GM12878 (cell line): ENCODE results near the gene HECTD4. TPM values are rescaled to one million over a fixed set of nuclear protein-coding genes. Genes with fewer than 3 reads are reported as not detected.
A peak's percentile ranks its signal among the peaks of the same experiment; 100 is the strongest.

Experiments used
- ATAC-seq: fragments of 200-7000 bp; cut with Tn5 transposase; 3 replicates; pipeline ENCODE4 v1.9.1; 2020; ENCODE audit warnings: mild to moderate bottlenecking, moderate library complexity
- BruUV-seq: library from RNA; stranded (reverse); fragments of 400-500 nt; replicated peaks from 2 replicates; lab custom pipeline; 2021; lab: Mats Ljungman, UMichigan
- CTCF ChIA-PET: fragments of 300-600 bp; sonication (Branson Sonifier 250); formaldehyde crosslinking; extraction: SDS; loops from one replicate; lab custom pipeline; 2021; ENCODE audit warnings: inconsistent platforms; lab: Yijun Ruan, JAX
- POLR2A ChIA-PET: fragments of 350-600 bp; formaldehyde crosslinking; extraction: SDS; loops from one replicate; lab custom pipeline; 2021; ENCODE audit warnings: inconsistent platforms; lab: Charles Lee
- RAD21 ChIA-PET: fragments of 300-600 bp; sonication (Branson Sonifier 250); formaldehyde crosslinking; loops from one replicate; lab custom pipeline; 2023; ENCODE audit warnings: antibody characterized with exemption; ENCODE audit not compliant: unreplicated experiment; lab: Charles Lee
- SMC1A ChIA-PET: fragments of 300-600 bp; sonication (Branson Sonifier 250); formaldehyde crosslinking; loops from one replicate; lab custom pipeline; 2023; ENCODE audit not compliant: unreplicated experiment, uncharacterized antibody; lab: Charles Lee
- DNase-seq: peaks from one replicate; pipeline ENCODE4 v3.0.0-alpha.2; 2011; ENCODE audit warnings: low read depth, low spot score
- FAIRE-seq: peaks from 3 replicates; lab custom pipeline; 2011; peaks lifted over from hg19 to GRCh38; lab: Jason Lieb, UNC
- H2AFZ ChIP-seq: 2 replicates; pipeline ENCODE4 v1.6.0; 2011; ENCODE audit warnings: low read depth, low read length, control low read depth; ENCODE audit not compliant: control insufficient read depth
- H3K27ac ChIP-seq: 2 replicates; pipeline ENCODE4 v1.5.1; 2011; ENCODE audit warnings: control low read depth; ENCODE audit not compliant: control insufficient read depth, insufficient read depth
- H3K27me3 ChIP-seq, 2 experiments: replicated peaks in 1 of 2; 2 replicates each; pipeline versions ENCODE4 v1.6.0 to v1.6.1; 2011; ENCODE audit warnings: low read length in 1 of 2; ENCODE audit not compliant: control insufficient read depth in 2 of 2, insufficient read depth in 2 of 2
- H3K36me3 ChIP-seq, 2 experiments: 2 replicates each; pipeline ENCODE4 v1.5.1; 2011; ENCODE audit warnings: low read length in 1 of 2; ENCODE audit not compliant: control insufficient read depth in 2 of 2, insufficient read depth in 2 of 2
- H3K4me1 ChIP-seq: 2 replicates; pipeline ENCODE4 v1.6.1; 2011; ENCODE audit warnings: mild to moderate bottlenecking, low read length, moderate library complexity, mixed read lengths; ENCODE audit not compliant: control insufficient read depth, insufficient read depth
- H3K4me2 ChIP-seq: 2 replicates; pipeline ENCODE4 v1.6.0; 2011; ENCODE audit warnings: control low read depth; ENCODE audit not compliant: control insufficient read depth, insufficient read depth
- H3K4me3 ChIP-seq: fragments of 200-600 bp; sonication (generic); 2 replicates; pipeline ENCODE4 v1.5.1; 2016
- H3K79me2 ChIP-seq: 2 replicates; pipeline ENCODE4 v1.6.0; 2011; ENCODE audit warnings: low read length; ENCODE audit not compliant: control insufficient read depth, insufficient read depth
- H3K9ac ChIP-seq: 2 replicates; pipeline ENCODE4 v1.8.0; 2011; ENCODE audit warnings: low read length, control low read depth, mixed read lengths; ENCODE audit not compliant: control insufficient read depth, insufficient read depth
- H3K9me3 ChIP-seq: replicated peaks from 3 replicates; pipeline ENCODE4 v1.5.1; 2011; ENCODE audit warnings: mild to moderate bottlenecking, low read length; ENCODE audit not compliant: control insufficient read depth, insufficient read depth
- H4K20me1 ChIP-seq: 2 replicates; pipeline ENCODE4 v1.6.0; 2011; ENCODE audit not compliant: control insufficient read depth, insufficient read depth
- BHLHE40 ChIP-seq, 2 experiments: fragments of 450-650 bp in 1 of 2; IDR thresholded peaks; 2 replicates each; pipeline ENCODE4 v1.6.1; 2011 to 2017; ENCODE audit warnings: low read depth in 2 of 2, borderline replicate concordance in 1 of 2, improper control_type of control experiment in 1 of 2, low read length in 1 of 2, mild to moderate bottlenecking in 1 of 2
- CBFB ChIP-seq: IDR thresholded peaks from 2 replicates; pipeline ENCODE4 v1.6.1; 2016; ENCODE audit warnings: antibody characterized with exemption, low read depth
- E4F1 ChIP-seq: fragments of 450-650 bp; IDR thresholded peaks from 2 replicates; pipeline ENCODE4 v1.6.1; 2018; ENCODE audit warnings: borderline replicate concordance, mild to moderate bottlenecking; ENCODE audit not compliant: partially characterized antibody
- HCFC1 ChIP-seq: fragments of 150-350 bp; IDR thresholded peaks from 2 replicates; pipeline ENCODE4 v1.6.1; 2014; ENCODE audit warnings: low read length
- HDGF ChIP-seq: fragments of 450-650 bp; IDR thresholded peaks from 2 replicates; pipeline ENCODE4 v1.6.1; 2016; ENCODE audit warnings: antibody characterized with exemption
- HSF1 ChIP-seq: fragments of 150-350 bp; IDR thresholded peaks from 2 replicates; pipeline ENCODE4 v1.6.1; 2014; ENCODE audit warnings: mild to moderate bottlenecking, low read depth, low read length
- IKZF1 ChIP-seq: fragments of 450-650 bp; conservative IDR thresholded peaks from 2 replicates; pipeline ENCODE4 v1.6.1; 2017; ENCODE audit warnings: antibody characterized with exemption, mild to moderate bottlenecking
- MTA2 ChIP-seq: fragments of 450-650 bp; IDR thresholded peaks from 2 replicates; pipeline ENCODE4 v1.6.1; 2016; ENCODE audit warnings: low read depth, mild to moderate bottlenecking, moderate library complexity
- NBN ChIP-seq: fragments of 450-650 bp; IDR thresholded peaks from 2 replicates; pipeline ENCODE4 v1.6.1; 2016
- NR2C2 ChIP-seq: IDR thresholded peaks from 2 replicates; pipeline ENCODE4 v1.6.1; 2011; ENCODE audit warnings: borderline replicate concordance, low read depth; ENCODE audit not compliant: control insufficient read depth, insufficient read length
- NR2F1 ChIP-seq: fragments of 450-650 bp; conservative IDR thresholded peaks from 2 replicates; pipeline ENCODE4 v1.6.1; 2017; ENCODE audit warnings: mild to moderate bottlenecking
- NRF1 ChIP-seq: conservative IDR thresholded peaks from 2 replicates; pipeline ENCODE4 v1.6.1; 2011; ENCODE audit warnings: mild to moderate bottlenecking, low read depth, low read length, improper control_type of control experiment
- RAD21 ChIP-seq: IDR thresholded peaks from 2 replicates; pipeline ENCODE4 v1.6.1; 2011; ENCODE audit warnings: mild to moderate bottlenecking, low read depth, low read length, moderate library complexity; ENCODE audit not compliant: insufficient read depth
- RCOR1 ChIP-seq: conservative IDR thresholded peaks from 2 replicates; pipeline ENCODE4 v1.6.1; 2012; ENCODE audit warnings: low read depth, low read length, improper control_type of control experiment
- RUNX3 ChIP-seq: IDR thresholded peaks from 2 replicates; pipeline ENCODE4 v1.6.1; 2012; ENCODE audit warnings: low read length, inconsistent platforms
- SIX5 ChIP-seq: IDR thresholded peaks from 2 replicates; pipeline ENCODE4 v1.6.1; 2011; ENCODE audit warnings: mild to moderate bottlenecking, low read depth, low read length, moderate library complexity; ENCODE audit not compliant: severe bottlenecking
- SPI1 ChIP-seq: IDR thresholded peaks from 2 replicates; pipeline ENCODE4 v1.6.1; 2011; ENCODE audit warnings: low read depth, mild to moderate bottlenecking, low read length, moderate library complexity, borderline replicate concordance; ENCODE audit not compliant: insufficient read depth
- USF1 ChIP-seq: IDR thresholded peaks from 2 replicates; pipeline ENCODE4 v1.6.1; 2011; ENCODE audit warnings: borderline replicate concordance, low read depth, mild to moderate bottlenecking, moderate library complexity, mixed read lengths, low read length; ENCODE audit not compliant: insufficient read depth; ENCODE audit errors: extremely low read length
- ZBED1 ChIP-seq: IDR thresholded peaks from 2 replicates; pipeline ENCODE4 v1.6.1; 2016; ENCODE audit warnings: borderline replicate concordance
- WGBS: methylation state at CpG from one replicate; pipeline ENCODE4 v1.1.6; 2016; ENCODE audit warnings: low lambda C conversion rate; ENCODE audit not compliant: insufficient replicate concordance, insufficient coverage; ENCODE audit errors: missing lambda C conversion rate; 5-methylcytosine and 5-hydroxymethylcytosine counted together
- in situ Hi-C: fragments of 300-500 bp; cut with MboI; formaldehyde crosslinking; loops from 9 replicates; pipeline ENCODE4 v1.14.3; 2018; ENCODE audit warnings: mixed read lengths
- intact Hi-C: fragments of 100-400 bp; cut with micrococcal nuclease; formaldehyde crosslinking; loops from one replicate; pipeline ENCODE4 v1.14.2; 2022; ENCODE audit not compliant: unreplicated experiment
- polyA plus RNA-seq, 11 experiments: library from polyadenylated mRNA; depleted of rRNA in 4 of 11; unstranded in 6 of 11; stranded (reverse) in 5 of 11; fragments of >200 nt; fragmentation: Nextera tagmentation in 4 of 11; fragmentation: Illumina TruSeq in 1 of 11; extraction: Ambion mirVana in 4 of 11; extraction: Trizol in 1 of 11; gene quantifications; 1 replicate in 1 of 11; 2 replicates in 10 of 11; pipeline versions ENCODE4 v1.2.1 to v1.2.3, GENCODE V29; 2011 to 2016; ENCODE audit warnings: inconsistent platforms in 2 of 11, missing spikeins in 2 of 11, low read depth in 1 of 11
- total RNA-seq, 4 experiments: library from RNA; depleted of rRNA in 3 of 4; stranded (reverse); fragments of >200 nt in 3 of 4; fragmentation: Illumina TruSeq in 1 of 4; extraction: Trizol in 1 of 4; gene quantifications; 2 replicates each; pipeline versions ENCODE4 v1.2.1 to v1.2.3, GENCODE V29; 2013 to 2021

Gene HECTD4
- total and polyA plus RNA-seq, 10 of the 15 experiments (the other 5 are each of a cell fraction or from before 2014, with no cell fraction given) = 5.8 to 43.9 (median 17.9) TPM

- RAD21 ChIA-PET = no interaction called here
- BruUV-seq = TSS peak; percentile 60
- peak; percentile 6 for TF ChIP-seq SIX5
- TF ChIP-seq NR2C2 = no peak
- no peak for TF ChIP-seq USF1
- no peak for TF ChIP-seq HCFC1
- 0 out of 2 replicates have a peak, but pooled peaks have one; percentile 12 for TF ChIP-seq NR2F1
- no peak for TF ChIP-seq IKZF1
- TF ChIP-seq RUNX3 = peak; percentile 33; the same call in 1 of the 2 replicates
- TF ChIP-seq RAD21 = no peak
- TF ChIP-seq MTA2 = peak; percentile 64
- peak; percentile 39; the same call in 1 of the 2 replicates for TF ChIP-seq HDGF
- no peak for TF ChIP-seq CBFB
- no peak for TF ChIP-seq NRF1
- no peak for TF ChIP-seq E4F1
- TF ChIP-seq NBN = 0 out of 2 replicates have a peak, but pooled peaks have one; percentile 19
- no peak for TF ChIP-seq ZBED1
- TF ChIP-seq RCOR1 = 0 out of 2 replicates have a peak, but pooled peaks have one; percentile 3
- TF ChIP-seq HSF1 = no peak
- TF ChIP-seq SPI1 = 0 out of 2 replicates have a peak, but pooled peaks have one; percentile 2
- TF ChIP-seq BHLHE40 (IDR thresholded peaks at IDR 0.05; ENCODE audit: borderline replicate concordance in 1 of 2, low read depth in 2 of 2, low read length in 1 of 2) = peak; percentile 26 to 66; a peak in 3 of 4 replicates
Measured at GRCh38 chr12:112419297-112420133, 37.3 kb upstream of the HECTD4 start.

More at GRCh38 chr12:112419297-112420133, 37.3 kb upstream of the HECTD4 start:
- Histone ChIP-seq H3K27ac (peak overlapping the region; percentile 89), H3K9me3 (no peaks in the 10 kb centered on the region), H2AFZ (peak overlapping the region; percentile 68), H3K4me3 (peak overlapping the region; percentile 97), H3K4me2 (peak overlapping the region; percentile 85), H3K27me3 (no peaks in the 10 kb centered on the region), H3K79me2 (peaks cover 59% of the 10 kb centered on the region), H4K20me1 (0 out of 2 replicates have a peak, but pooled peaks cover 2% of the 10 kb centered on the region), H3K9ac (peak overlapping the region; percentile 83), H3K4me1 (peaks cover 9% of the 10 kb centered on the region), H3K36me3 (peaks cover 0 to 2% of the 10 kb centered on the region in 2 experiments; a peak in 1 of 4 replicates)
- intact Hi-C loops = no loop called here
- in situ Hi-C loops = no loop called here
- FAIRE-seq (peak; percentile 61), DNase-seq (no peak), ATAC-seq (peak; percentile 68)
- CTCF ChIA-PET = interaction anchor here (0.9 to 1.6 kb wide), 2 partner anchors 8 to 221 kb away, joined by 3 to 4 read pairs; no protein-coding TSS in a partner anchor
- WGBS = under 1% methylated on average over 28 of the region's 31 CpGs
- POLR2A ChIA-PET = interaction anchor here (0.5 to 1.0 kb wide), 2 partner anchors 9 to 35 kb away, joined by 3 to 4 read pairs; no protein-coding TSS in a partner anchor
- SMC1A ChIA-PET = no interaction called here
